ENCODE data around the gene RPS25.
A peak's percentile ranks its signal among the peaks of the same experiment; 100 is the strongest.
"Not testable (repeated sequence)": the region's sequence is repeated elsewhere in the genome, so short reads cannot be mapped to it uniquely, and the experiment has no call there.

RPS25 gene

GRCh38 chr11:118991486-118992038, 26.6 kb downstream of the RPS25 start:
- not testable (repeated sequence) for H3K36me3 ChIP-seq (replicated peaks in 1 of 2; ENCODE audit: control insufficient read depth in 2 of 2, insufficient read depth in 2 of 2, low read length in 2 of 2); H2BK12ac ChIP-seq (ENCODE audit: low read length); H3K9me3 ChIP-seq (replicated peaks in 1 of 2; ENCODE audit: control insufficient read depth in 2 of 2, insufficient read depth in 1 of 2, low read depth in 1 of 2, low read length in 2 of 2); H3K18ac ChIP-seq (ENCODE audit: low read length); H3K9ac ChIP-seq (ENCODE audit: low read depth, low read length, poor library complexity); H2BK5ac ChIP-seq (ENCODE audit: low read length); H3K79me1 ChIP-seq (ENCODE audit: low read depth, low read length); H4K91ac ChIP-seq (ENCODE audit: low read depth, low read length, poor library complexity); DNase-seq (ENCODE audit: low spot score); H3K4me2 ChIP-seq (ENCODE audit: insufficient read depth, low read length, poor library complexity, severe bottlenecking); H3K4ac ChIP-seq (ENCODE audit: low read length); H3K27ac ChIP-seq (replicated peaks; ENCODE audit: low read length); H3K4me1 ChIP-seq (ENCODE audit: control insufficient read depth in 2 of 2, insufficient read depth in 1 of 2, low read depth in 1 of 2, low read length in 2 of 2); H3K23ac ChIP-seq (ENCODE audit: low read depth, low read length, poor library complexity); H2BK15ac ChIP-seq (ENCODE audit: low read length); H2AK5ac ChIP-seq (ENCODE audit: low read depth, low read length); H4K8ac ChIP-seq (ENCODE audit: low read depth, low read length); H2BK120ac ChIP-seq (ENCODE audit: low read depth, low read length); H3K27me3 ChIP-seq (ENCODE audit: control insufficient read depth in 3 of 3, insufficient read depth in 3 of 3, low read depth in 1 of 3, low read length in 3 of 3); H2AFZ ChIP-seq (ENCODE audit: low read length); H3K4me3 ChIP-seq (ENCODE audit: low read length in 2 of 2); H3K14ac ChIP-seq (ENCODE audit: low read length)
- no CpG with 5 or more reads among the region's 44 CpGs for WGBS, 2 donors (ENCODE audit: extremely low coverage in 2 of 2, insufficient read length in 2 of 2, insufficient replicate concordance in 1 of 2)

GRCh38 chr11:118988280-118988679, 29.9 kb downstream of the RPS25 start:
- WGBS, 2 donors (ENCODE audit: extremely low coverage in 2 of 2, insufficient read length in 2 of 2, insufficient replicate concordance in 1 of 2): no CpG with 5 or more reads among the region's 5 CpGs

GRCh38 chr11:118984825-118985224, 33.3 kb downstream of the RPS25 start:
- H3K36me3 ChIP-seq (replicated peaks in 1 of 2; ENCODE audit: control insufficient read depth in 2 of 2, insufficient read depth in 2 of 2, low read length in 2 of 2): no peaks in the 10 kb centered on the region
- no peak overlapping the region for H3K23ac ChIP-seq (ENCODE audit: low read depth, low read length, poor library complexity)
- no peak overlapping the region for H3K9ac ChIP-seq (ENCODE audit: low read depth, low read length, poor library complexity)
- no peak overlapping the region for H4K8ac ChIP-seq (ENCODE audit: low read depth, low read length)
- H2BK5ac ChIP-seq (ENCODE audit: low read length): no peak overlapping the region
- H3K4ac ChIP-seq (ENCODE audit: low read length): no peak overlapping the region
- H2BK12ac ChIP-seq (ENCODE audit: low read length): no peak overlapping the region
- H2AK5ac ChIP-seq (ENCODE audit: low read depth, low read length): no peak overlapping the region
- no peak overlapping the region for H3K27ac ChIP-seq (replicated peaks; ENCODE audit: low read length)
- H4K91ac ChIP-seq (ENCODE audit: low read depth, low read length, poor library complexity): no peak overlapping the region
- no peak for DNase-seq (ENCODE audit: low spot score)
- peaks cover 2% of the 10 kb centered on the region in 2 donors for H3K4me1 ChIP-seq (ENCODE audit: control insufficient read depth in 2 of 2, insufficient read depth in 1 of 2, low read depth in 1 of 2, low read length in 2 of 2)
- H3K27me3 ChIP-seq (ENCODE audit: control insufficient read depth in 3 of 3, insufficient read depth in 3 of 3, low read depth in 1 of 3, low read length in 3 of 3): peaks cover 0 to 13% (median 0%) of the 10 kb centered on the region in 3 experiments
- no peaks in the 10 kb centered on the region for H3K9me3 ChIP-seq (replicated peaks in 1 of 2; ENCODE audit: control insufficient read depth in 2 of 2, insufficient read depth in 1 of 2, low read depth in 1 of 2, low read length in 2 of 2)
- no peak overlapping the region for H2BK120ac ChIP-seq (ENCODE audit: low read depth, low read length)
- H3K4me2 ChIP-seq (ENCODE audit: insufficient read depth, low read length, poor library complexity, severe bottlenecking): no peak overlapping the region
- peak overlapping the region; percentile 87 for H3K18ac ChIP-seq (ENCODE audit: low read length)
- no peak overlapping the region for H2BK15ac ChIP-seq (ENCODE audit: low read length)
- WGBS, 2 donors (ENCODE audit: extremely low coverage in 2 of 2, insufficient read length in 2 of 2, insufficient replicate concordance in 1 of 2): no CpG with 5 or more reads among the region's 2 CpGs
- H2AFZ ChIP-seq (ENCODE audit: low read length): no peak overlapping the region
- no peaks in the 10 kb centered on the region for H3K79me1 ChIP-seq (ENCODE audit: low read depth, low read length)
- no peak overlapping the region for H3K14ac ChIP-seq (ENCODE audit: low read length)
- H3K4me3 ChIP-seq (ENCODE audit: low read length in 2 of 2): no peak overlapping the region

More at GRCh38 chr11:118988280-118988679, 29.9 kb downstream of the RPS25 start:
- Histone ChIP-seq H3K4me3 (ENCODE audit: low read length in 2 of 2) (no peak overlapping the region), H3K27ac (replicated peaks; ENCODE audit: low read length) (no peak overlapping the region), H2BK120ac (ENCODE audit: low read depth, low read length) (no peak overlapping the region), H4K8ac (ENCODE audit: low read depth, low read length) (no peak overlapping the region), H4K91ac (ENCODE audit: low read depth, low read length, poor library complexity) (no peak overlapping the region), H2AFZ (ENCODE audit: low read length) (no peak overlapping the region), H3K9ac (ENCODE audit: low read depth, low read length, poor library complexity) (no peak overlapping the region), H2BK12ac (ENCODE audit: low read length) (no peak overlapping the region), H2AK5ac (ENCODE audit: low read depth, low read length) (no peak overlapping the region), H3K4me2 (ENCODE audit: insufficient read depth, low read length, poor library complexity, severe bottlenecking) (no peak overlapping the region), H3K4ac (ENCODE audit: low read length) (no peak overlapping the region), H3K9me3 (replicated peaks in 1 of 2; ENCODE audit: control insufficient read depth in 2 of 2, insufficient read depth in 1 of 2, low read depth in 1 of 2, low read length in 2 of 2) (peaks cover 0 to 2% of the 10 kb centered on the region in 2 donors), H3K23ac (ENCODE audit: low read depth, low read length, poor library complexity) (no peak overlapping the region), H3K27me3 (ENCODE audit: control insufficient read depth in 3 of 3, insufficient read depth in 3 of 3, low read depth in 1 of 3, low read length in 3 of 3) (no peaks in the 10 kb centered on the region), H2BK5ac (ENCODE audit: low read length) (no peak overlapping the region), H3K18ac (ENCODE audit: low read length) (no peak overlapping the region), H2BK15ac (ENCODE audit: low read length) (no peak overlapping the region), H3K14ac (ENCODE audit: low read length) (no peak overlapping the region), H3K79me1 (ENCODE audit: low read depth, low read length) (no peaks in the 10 kb centered on the region), H3K4me1 (ENCODE audit: control insufficient read depth in 2 of 2, insufficient read depth in 1 of 2, low read depth in 1 of 2, low read length in 2 of 2) (no peaks in the 10 kb centered on the region), H3K36me3 (replicated peaks in 1 of 2; ENCODE audit: control insufficient read depth in 2 of 2, insufficient read depth in 2 of 2, low read length in 2 of 2) (no peaks in the 10 kb centered on the region)
- no peak for DNase-seq (ENCODE audit: low spot score)

GRCh38 chr11:118984337-118984736, 33.8 kb downstream of the RPS25 start:
- H3K14ac ChIP-seq (ENCODE audit: low read length); H3K79me1 ChIP-seq (ENCODE audit: low read depth, low read length); H4K8ac ChIP-seq (ENCODE audit: low read depth, low read length); H2BK15ac ChIP-seq (ENCODE audit: low read length); H3K9ac ChIP-seq (ENCODE audit: low read depth, low read length, poor library complexity); H3K27ac ChIP-seq (replicated peaks; ENCODE audit: low read length); H2BK5ac ChIP-seq (ENCODE audit: low read length); H3K36me3 ChIP-seq (replicated peaks in 1 of 2; ENCODE audit: control insufficient read depth in 2 of 2, insufficient read depth in 2 of 2, low read length in 2 of 2); H3K9me3 ChIP-seq (replicated peaks in 1 of 2; ENCODE audit: control insufficient read depth in 2 of 2, insufficient read depth in 1 of 2, low read depth in 1 of 2, low read length in 2 of 2); H3K18ac ChIP-seq (ENCODE audit: low read length); H3K23ac ChIP-seq (ENCODE audit: low read depth, low read length, poor library complexity); DNase-seq (ENCODE audit: low spot score); H3K4me3 ChIP-seq (ENCODE audit: low read length in 2 of 2); H2BK12ac ChIP-seq (ENCODE audit: low read length); H2BK120ac ChIP-seq (ENCODE audit: low read depth, low read length); H3K4ac ChIP-seq (ENCODE audit: low read length); H4K91ac ChIP-seq (ENCODE audit: low read depth, low read length, poor library complexity); H3K4me2 ChIP-seq (ENCODE audit: insufficient read depth, low read length, poor library complexity, severe bottlenecking); H3K4me1 ChIP-seq (ENCODE audit: control insufficient read depth in 2 of 2, insufficient read depth in 1 of 2, low read depth in 1 of 2, low read length in 2 of 2); H2AFZ ChIP-seq (ENCODE audit: low read length); H2AK5ac ChIP-seq (ENCODE audit: low read depth, low read length): not testable (repeated sequence)
- no CpG with 5 or more reads among the region's 8 CpGs for WGBS, 2 donors (ENCODE audit: extremely low coverage in 2 of 2, insufficient read length in 2 of 2, insufficient replicate concordance in 1 of 2)
- peaks cover 0 to 17% (median 0%) of the 10 kb centered on the region in 3 experiments for H3K27me3 ChIP-seq (ENCODE audit: control insufficient read depth in 3 of 3, insufficient read depth in 3 of 3, low read depth in 1 of 3, low read length in 3 of 3)
